BJ (cell line): ENCODE data around the gene RANBP6. TPM values are rescaled to one million over a fixed set of nuclear protein-coding genes. Genes with fewer than 3 reads are reported as not detected.
"Not testable (repeated sequence)": the region's sequence is repeated elsewhere in the genome, so short reads cannot be mapped to it uniquely, and the experiment has no call there.

ENCODE experiments used
- CTCF ChIA-PET: fragments of 350-600 bp; formaldehyde crosslinking; extraction: SDS; loops from one replicate; lab custom pipeline; 2021; ENCODE audit warnings: antibody characterized with exemption, inconsistent platforms; lab: Yijun Ruan, JAX
- POLR2A ChIA-PET: fragments of 300-600 bp; sonication (Branson Sonifier 250); formaldehyde crosslinking; extraction: SDS; loops from one replicate; lab custom pipeline; 2021; ENCODE audit warnings: antibody characterized with exemption; lab: Charles Lee
- DNase-seq: peaks from one replicate; pipeline ENCODE4 v3.0.0-alpha.2; 2011; ENCODE audit warnings: low read depth
- H3K27me3 ChIP-seq: 2 replicates; pipeline ENCODE4 v1.6.0; 2011; ENCODE audit warnings: low read length; ENCODE audit not compliant: control insufficient read depth, insufficient read depth
- H3K36me3 ChIP-seq: 2 replicates; pipeline ENCODE4 v1.5.1; 2011; ENCODE audit warnings: low read length; ENCODE audit not compliant: control insufficient read depth, insufficient read depth
- H3K4me3 ChIP-seq: 2 replicates; pipeline ENCODE4 v1.5.1; 2011; ENCODE audit warnings: low read depth, mild to moderate bottlenecking, control low read depth, low read length
- polyA minus RNA-seq: library from RNA; depleted of rRNA, polyadenylated mRNA; stranded (reverse); fragments of >200 nt; gene quantifications from 2 replicates; pipeline ENCODE4 v1.2.3, GENCODE V29; 2011; rRNA and poly(A)+ RNA removed
- polyA plus RNA-seq: library from polyadenylated mRNA; depleted of rRNA; stranded (reverse); fragments of >200 nt; gene quantifications from 2 replicates; pipeline ENCODE4 v1.2.3, GENCODE V29; 2011; rRNA removed
- TF ChIP-seq, protein P1 (sequence below): IDR thresholded peaks from 2 replicates; pipeline ENCODE4 v1.5.1; 2011; ENCODE audit warnings: low read depth, mild to moderate bottlenecking, control low read depth, inconsistent platforms, low read length, moderate library complexity; ENCODE audit not compliant: insufficient read depth

The RANBP6 gene
- polyA plus RNA-seq: 4.9 and 10.7 TPM in 2 replicates
- polyA minus RNA-seq: 7.3 and 7.4 TPM in 2 replicates

DNA sequence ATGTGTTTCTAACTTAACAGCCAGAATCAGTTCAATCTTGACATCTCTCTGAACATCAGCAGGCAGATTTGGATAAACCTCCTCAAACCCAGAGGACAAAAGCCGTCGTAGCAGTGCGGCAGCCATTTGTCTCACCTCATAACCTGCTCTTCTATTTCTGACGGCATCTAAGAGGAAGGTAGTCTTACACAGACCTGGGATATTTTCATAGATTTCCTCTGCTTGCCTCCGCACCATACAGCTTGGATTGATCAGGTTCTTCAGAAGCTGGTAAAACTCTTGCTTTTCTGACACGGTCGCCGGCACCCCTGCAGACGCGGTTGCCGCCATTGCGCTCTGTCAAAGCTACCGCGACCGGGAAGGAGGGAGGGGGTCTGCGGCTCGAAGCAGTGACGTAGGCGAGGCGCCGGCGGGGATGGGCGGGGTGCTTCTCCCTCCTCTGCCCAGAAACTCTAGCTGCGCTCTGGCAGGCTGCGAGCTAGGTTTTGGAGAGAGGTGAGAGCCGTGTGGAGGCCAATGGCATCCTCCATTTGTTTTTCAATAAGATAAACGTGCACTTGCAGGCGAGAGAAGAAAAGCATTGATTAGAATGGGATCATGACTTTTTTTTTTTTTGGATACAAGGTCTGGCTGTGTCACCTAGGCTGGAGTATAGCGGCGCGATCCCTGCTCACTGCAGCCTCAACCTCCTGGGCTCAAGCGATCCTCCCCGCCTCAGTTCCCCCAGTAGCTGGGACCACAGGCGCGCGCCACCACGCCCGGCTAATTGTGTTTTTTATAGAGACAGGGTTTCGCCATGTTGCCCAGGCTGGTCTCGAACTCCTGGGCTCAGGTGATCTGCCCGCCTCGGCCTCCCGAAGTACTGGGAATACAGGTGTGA, at the start of gene RANBP6:
TSS of gene RANBP6 (minus strand) at position 347 of the 880 bp plus-strand sequence. CDS start at position 330, 17 bp downstream.
- Histone ChIP-seq H3K27me3 (no peaks in the 10 kb centered on the region), H3K4me3 (peak within 1 kb of the TSS; percentile 72), H3K36me3 (no peaks in the 10 kb centered on the region)
- POLR2A ChIA-PET: interaction anchor here (0.5 to 1.2 kb wide), 3 partner anchors 7 to 78 kb away, joined by 3 to 25 read pairs (median 8); a partner anchor contains a TSS
- no peak for DNase-seq
- TF ChIP-seq, protein P1, sequence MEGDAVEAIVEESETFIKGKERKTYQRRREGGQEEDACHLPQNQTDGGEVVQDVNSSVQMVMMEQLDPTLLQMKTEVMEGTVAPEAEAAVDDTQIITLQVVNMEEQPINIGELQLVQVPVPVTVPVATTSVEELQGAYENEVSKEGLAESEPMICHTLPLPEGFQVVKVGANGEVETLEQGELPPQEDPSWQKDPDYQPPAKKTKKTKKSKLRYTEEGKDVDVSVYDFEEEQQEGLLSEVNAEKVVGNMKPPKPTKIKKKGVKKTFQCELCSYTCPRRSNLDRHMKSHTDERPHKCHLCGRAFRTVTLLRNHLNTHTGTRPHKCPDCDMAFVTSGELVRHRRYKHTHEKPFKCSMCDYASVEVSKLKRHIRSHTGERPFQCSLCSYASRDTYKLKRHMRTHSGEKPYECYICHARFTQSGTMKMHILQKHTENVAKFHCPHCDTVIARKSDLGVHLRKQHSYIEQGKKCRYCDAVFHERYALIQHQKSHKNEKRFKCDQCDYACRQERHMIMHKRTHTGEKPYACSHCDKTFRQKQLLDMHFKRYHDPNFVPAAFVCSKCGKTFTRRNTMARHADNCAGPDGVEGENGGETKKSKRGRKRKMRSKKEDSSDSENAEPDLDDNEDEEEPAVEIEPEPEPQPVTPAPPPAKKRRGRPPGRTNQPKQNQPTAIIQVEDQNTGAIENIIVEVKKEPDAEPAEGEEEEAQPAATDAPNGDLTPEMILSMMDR: no peak
- CTCF ChIA-PET: interaction anchor here (0.6 to 1.6 kb wide), 4 partner anchors 8 to 70 kb away, joined by 3 to 5 read pairs (median 4); no protein-coding TSS in a partner anchor

DNA sequence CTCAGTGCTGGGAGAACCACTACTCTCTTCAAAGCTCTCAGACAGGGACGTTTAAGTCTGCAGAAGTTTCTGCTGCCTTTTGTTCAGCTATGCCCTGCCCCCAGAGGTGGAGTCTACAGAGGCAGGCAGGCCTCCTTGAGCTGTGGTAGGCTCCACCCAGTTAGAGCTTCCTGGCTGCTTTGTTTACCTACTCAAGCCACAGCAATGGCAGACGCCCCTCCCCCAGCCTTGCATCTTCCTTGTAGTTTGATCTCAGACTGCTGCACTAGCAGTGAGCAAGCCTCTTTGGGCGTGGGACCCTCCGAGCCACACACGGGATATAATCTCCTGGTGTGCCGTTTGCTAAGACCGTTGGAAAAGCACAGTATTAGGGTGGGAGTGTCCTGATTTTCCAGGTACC, 47.7 kb upstream of the RANBP6 start:
- H3K36me3 ChIP-seq, H3K4me3 ChIP-seq, POLR2A ChIA-PET, H3K27me3 ChIP-seq, DNase-seq: not testable (repeated sequence)
- CTCF ChIA-PET: interaction anchor here (4.0 kb wide), 1 partner anchor 9 kb away, joined by 17 read pairs; no protein-coding TSS in a partner anchor

DNA sequence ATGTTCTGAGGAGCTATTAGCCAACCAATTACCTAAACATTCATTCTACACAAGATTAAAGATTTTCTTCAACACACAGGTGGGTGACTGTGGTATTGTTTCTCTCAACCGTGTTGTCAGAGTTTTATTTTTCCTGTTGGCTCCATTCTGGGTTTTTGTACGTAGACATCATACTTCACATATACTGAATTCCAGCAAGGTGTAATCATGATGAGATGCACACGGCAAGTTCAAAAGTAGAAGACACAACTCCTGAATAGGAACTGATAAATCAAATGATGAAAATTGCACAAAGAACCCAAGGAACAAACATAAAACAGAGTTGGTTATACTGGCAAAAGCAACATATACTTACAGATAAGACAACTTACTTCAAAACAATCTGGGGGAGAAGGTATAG, 40.2 kb upstream of the RANBP6 start:
- ChIA-PET POLR2A (no interaction called here), CTCF (interaction anchor here (1.5 to 3.8 kb wide), 2 partner anchors 114 to 250 kb away, joined by 3 to 91 read pairs; no protein-coding TSS in a partner anchor)
- no peak overlapping the region for H3K4me3 ChIP-seq
- DNase-seq: no peak
- H3K27me3 ChIP-seq: peaks cover 3% of the 10 kb centered on the region; the same call in 1 of the 2 replicates
- H3K36me3 ChIP-seq: no peaks in the 10 kb centered on the region
- TF ChIP-seq, protein P1: no peak

DNA sequence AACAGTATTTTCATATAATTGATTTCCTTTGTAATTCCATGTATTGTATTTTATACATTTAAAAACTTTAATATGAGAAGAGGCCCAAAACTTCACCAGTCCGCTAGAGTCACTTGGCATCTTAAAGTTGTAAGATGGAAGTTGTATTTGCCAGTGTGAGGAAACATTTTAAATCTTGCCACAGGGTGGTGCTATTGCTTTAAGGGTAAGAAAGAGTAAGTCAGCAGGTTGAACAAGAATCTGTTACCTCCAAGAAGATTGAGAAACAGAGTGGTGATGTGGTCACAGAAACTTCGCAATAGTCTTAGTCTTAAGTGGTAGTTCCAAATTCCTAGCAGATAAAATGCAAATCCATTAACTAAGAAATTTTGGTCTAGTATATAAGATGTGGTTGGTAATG, 39.8 kb upstream of the RANBP6 start:
- peak; percentile 56 for DNase-seq
- ChIA-PET CTCF (interaction anchor here (1.5 to 3.8 kb wide), 2 partner anchors 115 to 251 kb away, joined by 3 to 91 read pairs; no protein-coding TSS in a partner anchor), POLR2A (no interaction called here)
- no peaks in the 10 kb centered on the region for H3K36me3 ChIP-seq
- no peak overlapping the region for H3K4me3 ChIP-seq
- H3K27me3 ChIP-seq: peaks cover 3% of the 10 kb centered on the region; the same call in 1 of the 2 replicates
- TF ChIP-seq, protein P1: peak; percentile 52

DNA sequence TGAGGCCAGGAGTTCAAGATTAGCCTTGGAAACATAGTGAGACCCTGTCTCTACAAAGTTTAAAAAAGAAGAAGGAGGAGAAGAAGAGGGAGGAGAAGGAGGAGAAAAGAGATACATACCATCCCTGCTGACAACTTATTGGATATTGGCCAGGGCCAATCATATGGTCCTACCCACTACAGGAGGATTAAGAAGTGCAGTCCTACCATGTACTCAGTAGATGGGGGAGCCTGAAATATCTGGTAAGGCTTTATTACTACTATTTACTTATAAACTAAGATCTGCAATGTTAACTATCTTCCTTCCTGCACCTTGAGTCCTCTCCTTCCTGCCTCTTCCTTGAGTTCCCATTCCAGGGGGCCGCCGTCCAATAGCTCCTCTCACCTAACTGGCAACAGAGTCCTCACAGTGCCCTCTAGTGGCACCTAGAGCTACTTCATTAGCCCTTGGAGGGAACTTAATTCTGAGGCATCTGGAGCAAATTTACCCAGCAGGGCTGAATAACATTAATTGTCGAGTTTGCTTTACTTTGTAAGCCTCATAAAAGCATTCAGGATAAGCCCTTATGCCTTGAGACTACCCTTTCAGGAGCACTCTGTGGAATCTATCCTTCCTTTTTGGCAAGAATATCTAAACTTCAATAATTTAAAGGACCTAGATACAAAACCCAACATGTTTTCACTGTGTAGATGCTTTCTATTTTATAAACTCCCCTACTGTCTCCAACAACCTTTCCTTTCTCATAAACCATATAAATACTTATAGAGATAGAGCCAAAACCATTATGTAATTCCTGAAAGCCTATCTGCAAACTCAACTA, 39.1 kb upstream of the RANBP6 start:
- TF ChIP-seq, protein P1: peak; percentile 84
- peak; percentile 18 for DNase-seq
- CTCF ChIA-PET: interaction anchor here (0.5 to 3.8 kb wide), 37 partner anchors 9 to 585 kb away, joined by 3 to 91 read pairs (median 5); partner anchors contain the start of genes ERMP1 and RANBP6
- Histone ChIP-seq H3K4me3 (no peak overlapping the region), H3K27me3 (peaks cover 3% of the 10 kb centered on the region; the same call in 1 of the 2 replicates), H3K36me3 (no peaks in the 10 kb centered on the region)
- POLR2A ChIA-PET: interaction anchor here (0.6 kb wide), 1 partner anchor 251 kb away, joined by 3 read pairs; no protein-coding TSS in a partner anchor
